Myocyte (in vitro differentiated cells): Measurements from ENCODE around the gene MYH11. TPM values are rescaled to one million over a fixed set of nuclear protein-coding genes. Genes with fewer than 3 reads are reported as not detected.

Experiments
- DNase-seq: peaks from one replicate; pipeline ENCODE4 v3.0.0-alpha.2; 2012; ENCODE audit warnings: low read depth
- total RNA-seq: library from RNA; depleted of rRNA; stranded (reverse); fragments of >200 nt; gene quantifications from 2 replicates; pipeline ENCODE4 v1.2.3, GENCODE V29; 2014

Gene MYH11
- total RNA-seq, 1 donor from 2014 or later: 0.03 TPM

GRCh38 chr16:15779664-15780351, 77.0 kb downstream of the MYH11 start:
- no peak for DNase-seq

- no peak for DNase-seq
Observed at GRCh38 chr16:15778999-15779614, 77.7 kb downstream of the MYH11 start.

- DNase-seq: no peak
Observed at GRCh38 chr16:15778204-15778743, 78.6 kb downstream of the MYH11 start.

GRCh38 chr16:15777533-15778203, 79.2 kb downstream of the MYH11 start:
- no peak for DNase-seq

GRCh38 chr16:15776572-15776971, 80.3 kb downstream of the MYH11 start:
- no peak for DNase-seq

GRCh38 chr16:15775663-15776304, 81.0 kb downstream of the MYH11 start:
- no peak for DNase-seq

- DNase-seq: no peak
Observed at GRCh38 chr16:15775209-15775608, 81.6 kb downstream of the MYH11 start.

GRCh38 chr16:15773968-15774367, 82.9 kb downstream of the MYH11 start:
- DNase-seq: no peak

- peak; percentile 50 for DNase-seq
Observed at GRCh38 chr16:15772579-15773293, 84.1 kb downstream of the MYH11 start.

- DNase-seq: no peak
Observed at GRCh38 chr16:15771694-15772093, 85.1 kb downstream of the MYH11 start.

GRCh38 chr16:15770512-15770911, 86.3 kb downstream of the MYH11 start:
- DNase-seq: no peak

- no peak for DNase-seq
Observed at GRCh38 chr16:15770107-15770506, 86.7 kb downstream of the MYH11 start.

GRCh38 chr16:15769239-15769638, 87.6 kb downstream of the MYH11 start:
- DNase-seq: no peak

GRCh38 chr16:15768201-15768600, 88.6 kb downstream of the MYH11 start:
- DNase-seq: no peak

GRCh38 chr16:15766918-15767317, 89.9 kb downstream of the MYH11 start:
- DNase-seq: no peak

- peak; percentile 86 for DNase-seq
Observed at GRCh38 chr16:15765880-15766279, 90.9 kb downstream of the MYH11 start.

- DNase-seq: no peak
Observed at GRCh38 chr16:15765116-15765515, 91.7 kb downstream of the MYH11 start.

- DNase-seq: no peak
Observed at GRCh38 chr16:15764112-15764511, 92.7 kb downstream of the MYH11 start.

- DNase-seq: no peak
Observed at GRCh38 chr16:15760129-15760528, 96.7 kb downstream of the MYH11 start.

- no peak for DNase-seq
Observed at GRCh38 chr16:15759070-15759469, 97.8 kb downstream of the MYH11 start.

GRCh38 chr16:15757630-15758251, 99.1 kb downstream of the MYH11 start:
- DNase-seq: no peak
